ENCODE measurements around the gene LSG1.

- TF ChIP-seq, protein P1, sequence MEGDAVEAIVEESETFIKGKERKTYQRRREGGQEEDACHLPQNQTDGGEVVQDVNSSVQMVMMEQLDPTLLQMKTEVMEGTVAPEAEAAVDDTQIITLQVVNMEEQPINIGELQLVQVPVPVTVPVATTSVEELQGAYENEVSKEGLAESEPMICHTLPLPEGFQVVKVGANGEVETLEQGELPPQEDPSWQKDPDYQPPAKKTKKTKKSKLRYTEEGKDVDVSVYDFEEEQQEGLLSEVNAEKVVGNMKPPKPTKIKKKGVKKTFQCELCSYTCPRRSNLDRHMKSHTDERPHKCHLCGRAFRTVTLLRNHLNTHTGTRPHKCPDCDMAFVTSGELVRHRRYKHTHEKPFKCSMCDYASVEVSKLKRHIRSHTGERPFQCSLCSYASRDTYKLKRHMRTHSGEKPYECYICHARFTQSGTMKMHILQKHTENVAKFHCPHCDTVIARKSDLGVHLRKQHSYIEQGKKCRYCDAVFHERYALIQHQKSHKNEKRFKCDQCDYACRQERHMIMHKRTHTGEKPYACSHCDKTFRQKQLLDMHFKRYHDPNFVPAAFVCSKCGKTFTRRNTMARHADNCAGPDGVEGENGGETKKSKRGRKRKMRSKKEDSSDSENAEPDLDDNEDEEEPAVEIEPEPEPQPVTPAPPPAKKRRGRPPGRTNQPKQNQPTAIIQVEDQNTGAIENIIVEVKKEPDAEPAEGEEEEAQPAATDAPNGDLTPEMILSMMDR (IDR thresholded peaks at IDR 0.05), result no peak
- TF ChIP-seq POLR2A (IDR thresholded peaks at IDR 0.05) (no peak), POLR2AphosphoS5 (IDR thresholded peaks at IDR 0.05) (no peak)
These were observed 62.4 kb downstream of the LSG1 start for GRCh38 chr3:194609601-194610000.

Data from transverse colon (tissue), 4 donors.